ENCODE results near the gene RNF222.
A peak's percentile ranks its signal among the peaks of the same experiment; 100 is the strongest.

The RNF222 gene

DNA sequence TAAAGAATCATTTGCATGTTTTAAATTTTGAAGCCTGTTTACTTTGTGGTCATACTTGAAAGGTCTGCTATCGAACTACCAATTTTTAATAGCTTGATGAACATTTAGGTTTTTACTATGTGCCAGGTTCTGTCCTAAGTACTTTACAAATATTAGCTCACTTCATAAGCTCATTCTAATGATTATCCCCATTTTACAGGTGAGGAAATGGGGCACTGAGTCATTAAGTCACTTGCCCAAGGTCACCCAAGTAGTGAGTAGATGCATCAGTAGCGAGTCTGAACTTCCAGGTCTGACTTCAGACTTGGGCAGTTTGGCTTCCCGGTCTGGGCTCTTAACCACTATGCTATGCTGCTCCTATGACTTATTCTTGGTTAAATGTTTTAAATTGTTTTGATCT lies 42.1 kb upstream of the RNF222 start:
- Histone ChIP-seq H3K79me2 (ENCODE audit: insufficient read depth, low read length) (peaks cover 75% of the 10 kb centered on the region), H4K20me1 (ENCODE audit: insufficient read depth, low read length, poor library complexity, severe bottlenecking) (peaks cover 51% of the 10 kb centered on the region), H3K9ac (ENCODE audit: low read depth, low read length, poor library complexity, severe bottlenecking) (no peak overlapping the region), H3F3A (ENCODE audit: low read depth) (no peaks in the 10 kb centered on the region), H3K4me2 (ENCODE audit: low read depth, low read length, poor library complexity, severe bottlenecking) (no peak overlapping the region), H3K9me3 (ENCODE audit: insufficient read depth, low read depth, low read length) (no peaks in the 10 kb centered on the region), H2AFZ (ENCODE audit: low read length) (no peak overlapping the region), H3K9me2 (replicated peaks; ENCODE audit: low read depth, low read length) (no peaks in the 10 kb centered on the region), H3K4me3 (ENCODE audit: low read length, poor library complexity, severe bottlenecking) (no peak overlapping the region), H3K4me1 (ENCODE audit: insufficient read depth, low read length, poor library complexity, severe bottlenecking) (peaks cover 46% of the 10 kb centered on the region), H3K36me3 (ENCODE audit: insufficient read depth, low read length) (peaks cover 10% of the 10 kb centered on the region; the same call in 1 of the 2 replicates), H3K27me3 (ENCODE audit: insufficient read depth, low read length, poor library complexity, severe bottlenecking) (no peaks in the 10 kb centered on the region)
- TF ChIP-seq, protein P1, sequence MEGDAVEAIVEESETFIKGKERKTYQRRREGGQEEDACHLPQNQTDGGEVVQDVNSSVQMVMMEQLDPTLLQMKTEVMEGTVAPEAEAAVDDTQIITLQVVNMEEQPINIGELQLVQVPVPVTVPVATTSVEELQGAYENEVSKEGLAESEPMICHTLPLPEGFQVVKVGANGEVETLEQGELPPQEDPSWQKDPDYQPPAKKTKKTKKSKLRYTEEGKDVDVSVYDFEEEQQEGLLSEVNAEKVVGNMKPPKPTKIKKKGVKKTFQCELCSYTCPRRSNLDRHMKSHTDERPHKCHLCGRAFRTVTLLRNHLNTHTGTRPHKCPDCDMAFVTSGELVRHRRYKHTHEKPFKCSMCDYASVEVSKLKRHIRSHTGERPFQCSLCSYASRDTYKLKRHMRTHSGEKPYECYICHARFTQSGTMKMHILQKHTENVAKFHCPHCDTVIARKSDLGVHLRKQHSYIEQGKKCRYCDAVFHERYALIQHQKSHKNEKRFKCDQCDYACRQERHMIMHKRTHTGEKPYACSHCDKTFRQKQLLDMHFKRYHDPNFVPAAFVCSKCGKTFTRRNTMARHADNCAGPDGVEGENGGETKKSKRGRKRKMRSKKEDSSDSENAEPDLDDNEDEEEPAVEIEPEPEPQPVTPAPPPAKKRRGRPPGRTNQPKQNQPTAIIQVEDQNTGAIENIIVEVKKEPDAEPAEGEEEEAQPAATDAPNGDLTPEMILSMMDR (conservative IDR thresholded peaks at IDR 0.05; ENCODE audit: low read length): no peak
- no peak for TF ChIP-seq EZH2phosphoT487 (IDR thresholded peaks at IDR 0.05; ENCODE audit: borderline replicate concordance)

DNA sequence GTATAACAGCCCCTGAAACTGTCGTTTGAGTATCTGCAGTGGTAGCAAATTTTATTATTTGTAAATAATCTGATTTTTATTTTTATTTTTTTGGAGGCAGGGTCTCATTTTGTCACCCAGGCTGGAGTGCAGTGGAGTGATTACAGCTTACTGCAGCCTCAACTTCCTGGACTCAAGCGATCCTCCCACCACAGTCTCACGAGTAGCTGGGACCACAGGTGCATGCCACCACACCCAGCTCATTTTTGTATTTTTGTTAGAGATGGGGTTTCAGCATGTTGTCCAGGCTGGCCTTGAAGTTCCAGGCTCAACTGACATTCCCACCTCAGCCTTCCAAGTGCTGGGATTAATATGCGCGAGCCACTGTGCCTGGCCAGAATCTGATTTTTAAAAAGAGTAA lies 40.8 kb upstream of the RNF222 start:
- peaks cover 44% of the 10 kb centered on the region for H4K20me1 ChIP-seq (ENCODE audit: insufficient read depth, low read length, poor library complexity, severe bottlenecking)
- no peaks in the 10 kb centered on the region for H3F3A ChIP-seq (ENCODE audit: low read depth)
- H3K79me2 ChIP-seq (ENCODE audit: insufficient read depth, low read length): peaks cover 69% of the 10 kb centered on the region
- H3K9me3 ChIP-seq (ENCODE audit: insufficient read depth, low read depth, low read length): no peaks in the 10 kb centered on the region
- peak overlapping the region; percentile 93 for H3K4me2 ChIP-seq (ENCODE audit: low read depth, low read length, poor library complexity, severe bottlenecking)
- TF ChIP-seq EZH2phosphoT487 (IDR thresholded peaks at IDR 0.05; ENCODE audit: borderline replicate concordance): no peak
- TF ChIP-seq, protein P1 (conservative IDR thresholded peaks at IDR 0.05; ENCODE audit: low read length): no peak
- H2AFZ ChIP-seq (ENCODE audit: low read length): no peak overlapping the region
- H3K4me1 ChIP-seq (ENCODE audit: insufficient read depth, low read length, poor library complexity, severe bottlenecking): peaks cover 46% of the 10 kb centered on the region
- H3K9me2 ChIP-seq (replicated peaks; ENCODE audit: low read depth, low read length): no peaks in the 10 kb centered on the region
- no peaks in the 10 kb centered on the region for H3K27me3 ChIP-seq (ENCODE audit: insufficient read depth, low read length, poor library complexity, severe bottlenecking)
- no peaks in the 10 kb centered on the region for H3K36me3 ChIP-seq (ENCODE audit: insufficient read depth, low read length)
- H3K4me3 ChIP-seq (ENCODE audit: low read length, poor library complexity, severe bottlenecking): peak overlapping the region; percentile 23
- H3K9ac ChIP-seq (ENCODE audit: low read depth, low read length, poor library complexity, severe bottlenecking): no peak overlapping the region

DNA sequence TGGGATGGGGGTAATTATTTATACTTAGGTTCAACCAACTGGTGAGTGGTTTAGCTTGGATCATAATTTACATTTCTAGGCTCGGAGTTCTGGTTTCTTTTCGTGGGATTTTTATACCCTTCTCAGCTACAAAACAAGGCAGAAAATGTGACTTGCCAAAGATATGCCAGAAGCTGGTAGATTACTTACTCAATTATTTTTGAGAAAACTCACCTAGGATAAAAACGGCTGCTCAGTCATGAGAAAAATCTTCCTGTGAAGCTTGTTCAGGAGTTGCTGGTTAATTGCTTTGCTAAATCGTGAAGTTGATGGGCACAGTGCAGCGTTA lies 39.2 kb upstream of the RNF222 start:
- Histone ChIP-seq H3K4me3 (ENCODE audit: low read length, poor library complexity, severe bottlenecking) (peak overlapping the region; percentile 86), H3K27me3 (ENCODE audit: insufficient read depth, low read length, poor library complexity, severe bottlenecking) (no peaks in the 10 kb centered on the region), H3K9me3 (ENCODE audit: insufficient read depth, low read depth, low read length) (no peaks in the 10 kb centered on the region), H3F3A (ENCODE audit: low read depth) (no peaks in the 10 kb centered on the region), H2AFZ (ENCODE audit: low read length) (peak overlapping the region; percentile 67; the same call in 1 of the 2 replicates), H3K36me3 (ENCODE audit: insufficient read depth, low read length) (no peaks in the 10 kb centered on the region), H3K4me2 (ENCODE audit: low read depth, low read length, poor library complexity, severe bottlenecking) (peak overlapping the region; percentile 93), H3K9me2 (replicated peaks; ENCODE audit: low read depth, low read length) (no peaks in the 10 kb centered on the region), H3K79me2 (ENCODE audit: insufficient read depth, low read length) (peaks cover 56% of the 10 kb centered on the region), H4K20me1 (ENCODE audit: insufficient read depth, low read length, poor library complexity, severe bottlenecking) (peaks cover 41% of the 10 kb centered on the region), H3K4me1 (ENCODE audit: insufficient read depth, low read length, poor library complexity, severe bottlenecking) (peaks cover 44% of the 10 kb centered on the region), H3K9ac (ENCODE audit: low read depth, low read length, poor library complexity, severe bottlenecking) (peak overlapping the region; percentile 86)
- TF ChIP-seq, protein P1 (conservative IDR thresholded peaks at IDR 0.05; ENCODE audit: low read length): no peak
- no peak for TF ChIP-seq EZH2phosphoT487 (IDR thresholded peaks at IDR 0.05; ENCODE audit: borderline replicate concordance)

All from Loucy (cell line).